ENCODE results near the gene CRTAC1.
"Not testable (repeated sequence)": the region's sequence is repeated elsewhere in the genome, so short reads cannot be mapped to it uniquely, and the experiment has no call there.

Gene CRTAC1

GRCh38 chr10:97866524-97867219, 163.7 kb downstream of the CRTAC1 start:
- DNase-seq: no peak

GRCh38 chr10:97865488-97865887, 164.9 kb downstream of the CRTAC1 start:
- no peak for DNase-seq

DNA sequence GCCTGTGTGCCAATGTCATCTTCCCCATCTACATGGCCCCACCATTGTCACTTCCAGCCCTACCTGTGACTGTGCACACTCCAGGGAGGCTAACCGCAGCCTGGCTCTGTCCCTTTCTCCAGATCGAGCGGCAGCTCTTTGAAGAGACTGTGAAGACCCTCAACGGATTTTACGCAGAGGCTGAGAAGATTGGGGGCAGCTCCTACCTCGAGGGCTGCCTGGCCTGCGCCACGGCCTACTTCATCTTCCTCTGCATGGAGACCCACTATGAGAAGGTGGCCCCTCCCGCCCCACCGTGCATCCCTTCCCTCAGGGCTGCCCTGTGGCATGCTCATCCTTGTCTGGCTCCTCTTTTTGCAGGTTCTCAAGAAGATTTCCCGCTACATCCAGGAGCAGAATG, 166.6 kb downstream of the CRTAC1 start:
- no peak for DNase-seq

DNA sequence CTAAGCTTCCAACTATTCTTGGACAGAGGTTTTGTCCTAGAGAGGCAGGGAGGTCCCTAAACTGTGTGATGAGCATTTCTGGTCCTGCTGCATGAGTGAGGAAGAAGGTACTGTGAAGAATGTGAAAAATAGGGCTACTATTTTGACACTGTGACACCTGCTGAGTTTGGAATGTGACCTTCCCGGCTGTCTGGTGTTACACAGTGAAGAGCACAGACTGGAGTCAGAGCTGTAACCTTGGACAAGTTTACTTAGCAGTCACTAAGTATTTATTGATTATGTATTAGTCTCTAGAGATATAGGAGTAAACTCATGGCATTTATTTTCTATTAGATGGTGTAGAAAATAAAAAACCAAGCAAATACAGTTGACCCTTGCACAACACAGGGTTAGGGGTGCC, 168.5 kb downstream of the CRTAC1 start:
- no peak for DNase-seq

- no peak for DNase-seq
Observed at GRCh38 chr10:97861097-97861750, 169.2 kb downstream of the CRTAC1 start.

DNA sequence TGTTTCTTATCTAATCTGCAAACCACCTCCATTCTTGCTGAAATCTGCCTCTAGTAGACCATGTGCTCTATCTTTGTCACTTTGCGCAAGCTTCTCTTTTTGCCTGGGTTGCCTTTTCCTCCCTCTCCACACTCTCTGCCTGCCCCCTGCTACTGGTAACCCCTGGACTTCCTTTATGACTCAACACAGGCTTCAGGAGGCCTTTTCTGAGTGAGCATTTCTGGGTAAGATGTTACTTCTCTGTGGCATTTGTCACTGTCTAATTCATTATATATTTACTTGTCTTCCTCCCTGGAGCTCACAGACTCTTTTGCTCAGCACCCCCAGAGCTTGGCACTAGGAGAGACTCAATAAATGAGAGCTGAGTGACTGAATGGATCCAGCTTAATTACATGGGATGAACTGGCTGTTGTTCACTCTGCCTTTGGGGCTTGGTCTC, 172.4 kb downstream of the CRTAC1 start:
- DNase-seq: no peak

- DNase-seq: no peak
Observed at GRCh38 chr10:97854743-97855142, 175.7 kb downstream of the CRTAC1 start.

DNA sequence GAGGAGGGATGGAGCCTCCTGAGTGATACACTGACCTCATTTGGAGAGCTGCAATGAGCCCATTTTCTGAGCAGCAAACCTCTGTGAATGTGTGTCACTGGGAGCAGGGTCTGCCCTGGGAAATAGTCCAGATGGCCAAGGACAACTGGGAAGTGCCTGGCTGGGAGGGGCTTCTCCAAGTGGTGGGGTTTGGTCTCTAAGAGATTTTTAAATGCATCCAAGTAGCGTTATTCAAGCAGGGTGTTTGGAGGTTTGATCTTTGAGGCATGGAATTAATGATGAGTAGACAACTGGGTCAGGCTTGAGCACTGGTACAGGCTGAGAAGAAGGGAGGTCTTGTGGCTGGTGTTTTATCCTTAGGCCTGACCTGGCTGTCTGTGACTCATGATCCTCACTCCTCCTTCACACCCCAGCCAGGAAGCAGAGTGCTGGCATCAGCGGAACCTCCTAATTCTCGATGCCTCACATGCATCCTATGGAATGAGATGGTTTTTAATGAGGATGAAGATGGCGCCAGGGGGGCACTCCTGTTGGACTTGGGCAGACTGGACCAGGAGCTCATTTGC, 177.5 kb downstream of the CRTAC1 start:
- DNase-seq: no peak

DNA sequence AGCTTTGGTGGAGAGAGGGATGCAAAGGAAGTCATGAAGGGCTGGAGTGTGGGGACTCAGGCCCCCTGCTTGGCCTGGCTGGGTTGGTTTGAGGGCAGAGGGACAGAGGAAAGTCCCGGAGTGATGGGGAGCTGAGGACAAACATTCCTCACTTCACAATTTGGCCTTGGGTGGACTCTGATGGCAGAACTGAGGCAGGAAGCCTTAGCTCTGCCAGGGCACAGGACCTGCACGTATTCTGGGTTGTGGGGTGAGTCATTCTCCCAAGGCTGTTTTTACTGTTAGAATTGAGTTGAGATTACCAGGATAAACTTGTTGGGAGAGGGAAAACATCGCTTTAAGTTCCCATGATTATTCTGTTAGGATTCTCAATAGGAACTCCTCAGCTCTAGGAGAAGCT, 178.1 kb downstream of the CRTAC1 start:
- no peak for DNase-seq

DNA sequence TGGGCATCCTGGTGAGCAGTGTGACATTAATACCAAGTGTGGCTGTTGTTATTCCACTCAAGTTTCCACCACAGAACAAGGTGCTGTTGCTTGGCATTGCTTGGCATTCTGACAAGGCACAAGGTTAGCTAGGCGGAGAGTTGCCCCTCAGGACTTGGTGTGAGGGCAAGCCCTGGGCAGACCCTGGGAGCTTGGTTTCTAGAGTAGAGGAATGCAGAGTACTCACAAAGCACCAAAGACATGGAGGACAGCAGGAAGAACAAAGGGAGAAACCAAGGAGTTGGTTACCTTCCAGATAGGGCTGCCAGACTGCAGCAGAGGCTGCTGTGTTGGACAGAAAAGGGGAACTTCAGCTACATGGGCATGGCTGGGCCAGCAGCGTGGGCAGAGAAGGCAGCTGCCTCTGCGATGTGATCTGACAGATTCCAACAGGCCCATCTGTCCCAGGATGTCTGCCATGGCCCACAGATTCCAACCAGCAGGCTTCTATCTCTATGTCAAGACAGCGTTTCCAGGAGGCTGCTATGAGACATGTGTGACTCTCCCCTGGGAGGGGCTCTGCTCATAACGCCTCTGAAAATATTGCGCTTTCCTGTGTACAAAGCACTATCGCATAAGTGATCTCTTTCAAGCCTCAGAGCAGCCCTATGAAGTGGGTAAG, 178.9 kb downstream of the CRTAC1 start:
- peak in 1 of 4 experiments; percentile 7 for DNase-seq

- DNase-seq: no peak
Observed at GRCh38 chr10:97850446-97850845, 180.0 kb downstream of the CRTAC1 start.

DNA sequence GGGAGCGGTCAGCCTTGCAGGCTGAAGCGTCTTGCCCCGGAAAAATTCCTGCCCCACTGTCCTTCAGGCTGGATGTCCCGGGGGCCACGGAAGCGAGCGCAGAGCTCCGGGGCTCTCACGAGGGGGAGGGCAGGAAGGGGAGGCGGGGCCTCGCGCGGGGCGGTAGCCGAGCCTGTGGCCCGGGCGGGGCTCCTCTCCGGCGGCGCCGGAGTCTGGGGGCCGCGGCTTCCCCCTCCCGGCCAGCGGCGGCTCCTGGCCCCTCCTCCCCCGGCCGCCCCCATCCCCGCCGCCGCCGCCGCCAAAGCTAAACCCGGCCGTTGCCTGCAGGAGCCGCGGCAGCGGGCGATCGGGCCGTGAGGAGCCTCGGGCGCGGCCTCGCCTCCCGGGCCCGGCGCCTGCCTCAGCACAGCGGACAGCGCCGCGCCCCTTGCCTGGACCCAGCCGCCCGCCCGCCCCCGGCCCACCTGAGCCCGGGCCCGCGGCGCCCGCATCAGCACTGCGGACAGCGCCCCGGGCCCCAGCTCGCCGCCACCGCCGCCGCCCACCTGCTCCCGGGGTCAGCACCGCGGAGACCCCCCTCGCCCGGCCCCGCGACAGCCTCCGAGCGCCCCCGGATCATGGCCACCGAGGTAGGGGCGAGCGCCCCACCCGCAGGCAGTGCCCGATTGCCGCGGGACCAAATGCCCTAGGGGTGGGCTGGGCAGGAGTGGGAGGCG, 180.6 kb downstream of the CRTAC1 start, which contains the start of gene GOLGA7B:
Gene GOLGA7B, plus strand, starts transcription at position 157 of the 716 bp plus-strand sequence. Its CDS starts 461 bp downstream, at position 618.
- DNase-seq: peak in 2 of 4 experiments; percentile 46 to 65

- DNase-seq: peak in 1 of 4 experiments; percentile 46
Observed at GRCh38 chr10:97849103-97849686, 181.2 kb downstream of the CRTAC1 start.

DNA sequence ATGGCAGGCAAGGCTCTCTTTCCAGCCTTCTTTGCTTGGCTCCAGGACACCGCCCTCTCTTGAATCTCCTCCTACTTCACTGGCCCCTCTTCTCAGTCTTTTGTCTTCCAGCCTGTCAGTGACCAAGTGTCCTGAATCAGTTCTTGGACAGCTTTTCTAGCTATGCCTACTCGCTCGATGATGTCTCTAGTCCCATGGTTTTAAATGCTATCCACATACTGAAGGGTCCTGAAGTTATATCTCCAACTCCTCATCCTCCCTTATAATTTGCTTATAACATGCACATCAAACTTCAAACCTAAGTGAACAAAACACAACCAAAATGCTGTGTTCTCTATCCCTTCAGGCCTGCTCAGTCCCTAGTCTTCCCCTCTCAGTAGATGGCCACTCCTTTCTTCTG, 185.7 kb downstream of the CRTAC1 start:
- DNase-seq: no peak

GRCh38 chr10:97843972-97844371, 186.4 kb downstream of the CRTAC1 start:
- not testable (repeated sequence) for DNase-seq

DNA sequence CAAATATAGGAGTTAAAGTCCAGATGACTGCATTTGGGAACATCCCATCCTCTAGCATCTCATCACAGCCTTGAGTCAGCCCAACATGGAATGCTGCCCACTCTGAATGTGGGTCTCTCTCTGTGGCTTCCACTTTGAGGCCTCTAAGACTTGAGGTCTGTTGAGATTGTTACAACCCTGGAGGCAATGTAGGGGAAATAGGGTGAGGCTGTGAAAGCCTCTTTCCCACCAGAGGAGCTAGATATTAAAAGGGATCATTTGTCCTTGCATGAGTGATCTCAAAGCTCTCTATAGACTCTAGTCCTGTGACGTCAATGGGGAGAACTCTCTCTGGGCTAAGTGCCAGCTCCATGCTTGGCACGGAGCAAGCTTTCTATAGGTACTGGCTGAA, 187.1 kb downstream of the CRTAC1 start:
- no peak for DNase-seq

- DNase-seq: no peak
Observed at GRCh38 chr10:97842656-97843280, 187.7 kb downstream of the CRTAC1 start.

DNA sequence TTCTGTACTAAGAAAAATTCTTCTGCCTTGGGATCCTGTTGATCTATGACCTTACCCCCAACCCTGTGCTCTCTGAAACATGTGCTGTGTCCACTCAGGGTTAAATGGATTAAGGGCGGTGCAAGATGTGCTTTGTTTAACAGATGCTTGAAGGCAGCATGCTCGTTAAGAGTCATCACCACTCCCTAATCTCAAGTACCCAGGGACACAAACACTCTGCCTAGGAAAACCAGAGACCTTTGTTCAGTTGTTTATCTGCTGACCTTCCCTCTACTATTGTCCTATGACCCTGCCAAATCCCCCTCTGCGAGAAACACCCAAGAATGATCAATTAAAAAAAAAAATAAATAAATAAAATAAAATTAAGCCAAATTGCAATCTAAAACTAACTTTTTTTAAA, 188.3 kb downstream of the CRTAC1 start:
- not testable (repeated sequence) for DNase-seq

- DNase-seq: not testable (repeated sequence)
Observed at GRCh38 chr10:97841166-97841565, 189.3 kb downstream of the CRTAC1 start.

DNA sequence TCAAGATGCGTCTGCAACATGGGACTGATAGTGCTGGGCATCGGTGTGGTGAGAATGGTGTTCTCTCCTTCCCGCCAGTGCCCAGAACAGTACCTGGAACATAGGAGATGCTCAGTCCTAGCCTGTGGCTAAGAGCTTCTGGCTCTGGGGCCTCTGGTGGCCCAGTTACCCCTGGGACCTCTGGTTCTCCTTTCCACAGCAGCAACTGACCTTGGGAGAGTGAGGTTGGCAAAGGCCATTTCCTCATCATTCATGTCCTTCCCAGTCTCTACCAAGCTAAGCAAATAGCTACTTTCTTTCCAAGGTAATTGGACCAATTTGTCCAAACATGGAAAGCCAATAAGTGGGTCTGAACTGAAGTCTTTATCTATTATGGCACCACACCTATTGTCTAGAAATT, 192.3 kb downstream of the CRTAC1 start:
- DNase-seq: no peak

DNA sequence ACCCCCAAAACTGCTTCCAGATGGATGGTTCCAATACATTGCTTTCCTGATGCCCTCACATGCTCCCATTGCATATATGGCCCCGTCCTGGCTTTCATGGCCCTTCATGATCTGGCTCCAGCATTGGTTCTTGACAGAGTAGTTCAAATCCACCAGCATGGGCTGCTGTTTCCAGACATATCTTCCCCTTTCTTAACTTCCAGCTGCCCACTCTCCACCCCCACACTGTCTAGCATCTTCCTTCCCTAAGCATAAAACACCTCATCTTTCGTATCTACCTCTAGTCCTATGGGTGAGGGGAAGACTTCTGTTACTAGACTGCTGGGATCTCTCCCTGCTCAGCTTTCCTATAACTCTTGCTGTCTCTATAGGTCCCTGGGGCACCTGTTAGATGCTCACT, 194.0 kb downstream of the CRTAC1 start:
- DNase-seq: no peak

DNA sequence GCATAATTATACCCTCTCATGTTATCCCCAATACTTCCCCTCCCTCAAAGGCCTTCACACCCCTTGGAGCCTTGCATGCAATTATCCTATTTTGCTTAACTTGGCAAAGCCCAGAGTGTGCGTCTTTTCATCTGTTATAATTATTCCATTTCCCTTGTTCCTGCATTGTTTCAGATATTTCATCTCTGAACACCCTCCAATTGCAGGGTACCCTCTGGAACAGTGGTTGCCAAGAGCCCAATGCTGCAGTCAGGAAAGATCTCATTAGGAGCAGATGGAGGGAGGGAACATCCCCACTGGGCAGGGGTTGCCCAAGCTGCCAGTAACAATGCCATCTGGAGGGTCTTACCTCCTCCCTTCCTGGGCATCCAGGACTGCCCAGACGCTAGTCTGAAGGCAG, 199.2 kb downstream of the CRTAC1 start:
- DNase-seq: no peak
